K562 (cell line): Measurements from ENCODE around the gene PRRC2A. TPM values are rescaled to one million over a fixed set of nuclear protein-coding genes. Genes with fewer than 3 reads are reported as not detected.

Experiments
- ARHGAP35 ChIP-seq: fragments of 450-650 bp; IDR thresholded peaks from 2 replicates; pipeline ENCODE4 v1.6.1; 2018; ENCODE audit not compliant: partially characterized antibody
- CHAMP1 ChIP-seq: fragments of 450-650 bp; IDR thresholded peaks from 2 replicates; pipeline ENCODE4 v1.6.1; 2016; ENCODE audit warnings: mild to moderate bottlenecking
- CHD1 ChIP-seq: fragments of 200-600 bp; sonication (generic); IDR thresholded peaks from one replicate; pipeline ENCODE4 v1.6.1; 2012; ENCODE audit warnings: mild to moderate bottlenecking, moderate library complexity, low read length, inconsistent platforms
- HDGF ChIP-seq: fragments of 450-650 bp; IDR thresholded peaks from 2 replicates; pipeline ENCODE4 v1.6.1; 2016
- MEIS2 ChIP-seq: fragments of 450-650 bp; IDR thresholded peaks from 2 replicates; pipeline ENCODE4 v1.6.1; 2014; ENCODE audit warnings: mild to moderate bottlenecking; ENCODE audit not compliant: partially characterized antibody
- NCOA1 ChIP-seq: fragments of 450-650 bp; IDR thresholded peaks from 2 replicates; pipeline ENCODE4 v1.6.1; 2016; ENCODE audit warnings: low read depth
- PATZ1 ChIP-seq: fragments of 250-450 bp; sonication (Bioruptor Pico); IDR thresholded peaks from 2 replicates; pipeline ENCODE4 v1.5.0; 2020; ENCODE audit warnings: mild to moderate bottlenecking, borderline replicate concordance
- RAD21 ChIP-seq, 2 experiments: fragments of 250-450 bp in 1 of 2; fragments of 450-650 bp in 1 of 2; sonication (Bioruptor Pico) in 1 of 2; formaldehyde crosslinking in 1 of 2; IDR thresholded peaks in 1 of 2; conservative IDR thresholded peaks in 1 of 2; 2 replicates each; pipeline versions ENCODE4 v1.4.0 to v1.8.0; 2020 to 2022; ENCODE audit warnings: mild to moderate bottlenecking in 2 of 2, moderate library complexity in 1 of 2
- RFX7 ChIP-seq: fragments of 250-450 bp; sonication (Bioruptor Pico); IDR thresholded peaks from 2 replicates; pipeline ENCODE4 v1.5.1; 2021; ENCODE audit warnings: mild to moderate bottlenecking
- TFE3 ChIP-seq: fragments of 450-650 bp; formaldehyde crosslinking; IDR thresholded peaks from 2 replicates; pipeline ENCODE4 v1.4.0; 2020; ENCODE audit warnings: mild to moderate bottlenecking, mixed read lengths
- YY1 ChIP-seq, 3 experiments: IDR thresholded peaks; 2 replicates each; pipeline ENCODE4 v1.6.1; 2011; ENCODE audit warnings: low read length in 2 of 3, mild to moderate bottlenecking in 2 of 3, moderate library complexity in 2 of 3, borderline replicate concordance in 1 of 3, control low read depth in 1 of 3, low read depth in 1 of 3; ENCODE audit not compliant: insufficient read depth in 3 of 3, insufficient replicate concordance in 2 of 3, control insufficient read depth in 1 of 3, insufficient read length in 1 of 3; ENCODE audit errors: extremely low read depth in 1 of 3
- ZNF639 ChIP-seq, 2 experiments: fragments of 200-800 bp in 1 of 2; sonication (Bioruptor generic) in 1 of 2; sonication (generic) in 1 of 2; formaldehyde crosslinking in 1 of 2; IDR thresholded peaks in 1 of 2; conservative IDR thresholded peaks in 1 of 2; 2 replicates each; pipeline versions ENCODE4 v1.5.0 to v1.6.1; 2016 to 2020; ENCODE audit warnings: missing compliant biosample characterization in 1 of 2, missing genetic modification characterization in 1 of 2, missing genetic modification reagents in 1 of 2
- polyA plus RNA-seq, 8 experiments: library from polyadenylated mRNA; depleted of rRNA in 4 of 8; stranded (reverse) in 5 of 8; unstranded in 3 of 8; fragments of >200 nt; fragmentation: Nextera tagmentation in 2 of 8; fragmentation: Illumina TruSeq in 1 of 8; extraction: Ambion mirVana in 2 of 8; extraction: Trizol in 1 of 8; gene quantifications; 2 replicates each; pipeline versions ENCODE4 v1.2.1 to v1.2.3, GENCODE V29; 2011 to 2014; ENCODE audit warnings: inconsistent platforms in 1 of 8, missing spikeins in 1 of 8
- total RNA-seq, 7 experiments: library from RNA; depleted of rRNA in 6 of 7; stranded (reverse); fragments of >200 nt in 6 of 7; fragmentation: Illumina TruSeq in 2 of 7; extraction: Trizol in 2 of 7; gene quantifications; 2 replicates each; pipeline versions ENCODE4 v1.2.1 to v1.2.3, GENCODE V29; 2011 to 2021; ENCODE audit warnings: low replicate concordance in 1 of 7

Gene PRRC2A
- total and polyA plus RNA-seq, 9 of the 15 experiments (the other 6 are each of a cell fraction or from before 2014, with no cell fraction given) = 1.0 to 332 (median 63.0) TPM

GRCh38 chr6:31651602-31652191 is 31.2 kb downstream of the PRRC2A start (continued):
- TF ChIP-seq RAD21 (CRISPR knock-in tag; conservative IDR thresholded peaks at IDR 0.05 in 1 of 2, IDR thresholded peaks at IDR 0.05 in 1 of 2) = peak in 1 of 2 experiments; percentile 20; a peak in 1 of 4 replicates
- 0 out of 2 replicates have a peak, but pooled peaks have one; percentile 72 for TF ChIP-seq HDGF
- no peak for TF ChIP-seq TFE3
- TF ChIP-seq ARHGAP35 = no peak
- TF ChIP-seq PATZ1 = no peak
- peak; percentile 96 for TF ChIP-seq CHD1
- peak in 1 of 3 experiments; percentile 24 for TF ChIP-seq YY1 (IDR thresholded peaks at IDR 0.05; ENCODE audit: borderline replicate concordance in 1 of 3, control insufficient read depth in 1 of 3, extremely low read depth in 1 of 3, insufficient read depth in 3 of 3, insufficient read length in 1 of 3, insufficient replicate concordance in 2 of 3, low read depth in 1 of 3, low read length in 2 of 3)
- peak; percentile 72 for TF ChIP-seq MEIS2
- TF ChIP-seq RFX7 (CRISPR knock-in tag) = no peak
- no peak for TF ChIP-seq CHAMP1
- TF ChIP-seq NCOA1 = no peak
- no peak for TF ChIP-seq ZNF639 (CRISPR knock-in tag; conservative IDR thresholded peaks at IDR 0.05 in 1 of 2, IDR thresholded peaks at IDR 0.05 in 1 of 2)
